GM19463 (cell line): ENCODE data around the gene CIAO3.

Experiments used
- ATAC-seq: cut with Tn5 transposase; IDR thresholded peaks from one replicate; pipeline ENCODE4 v1.9.1; 2021; ENCODE audit warnings: mild to moderate bottlenecking, moderate library complexity; ENCODE audit not compliant: unreplicated experiment

CIAO3 gene

DNA sequence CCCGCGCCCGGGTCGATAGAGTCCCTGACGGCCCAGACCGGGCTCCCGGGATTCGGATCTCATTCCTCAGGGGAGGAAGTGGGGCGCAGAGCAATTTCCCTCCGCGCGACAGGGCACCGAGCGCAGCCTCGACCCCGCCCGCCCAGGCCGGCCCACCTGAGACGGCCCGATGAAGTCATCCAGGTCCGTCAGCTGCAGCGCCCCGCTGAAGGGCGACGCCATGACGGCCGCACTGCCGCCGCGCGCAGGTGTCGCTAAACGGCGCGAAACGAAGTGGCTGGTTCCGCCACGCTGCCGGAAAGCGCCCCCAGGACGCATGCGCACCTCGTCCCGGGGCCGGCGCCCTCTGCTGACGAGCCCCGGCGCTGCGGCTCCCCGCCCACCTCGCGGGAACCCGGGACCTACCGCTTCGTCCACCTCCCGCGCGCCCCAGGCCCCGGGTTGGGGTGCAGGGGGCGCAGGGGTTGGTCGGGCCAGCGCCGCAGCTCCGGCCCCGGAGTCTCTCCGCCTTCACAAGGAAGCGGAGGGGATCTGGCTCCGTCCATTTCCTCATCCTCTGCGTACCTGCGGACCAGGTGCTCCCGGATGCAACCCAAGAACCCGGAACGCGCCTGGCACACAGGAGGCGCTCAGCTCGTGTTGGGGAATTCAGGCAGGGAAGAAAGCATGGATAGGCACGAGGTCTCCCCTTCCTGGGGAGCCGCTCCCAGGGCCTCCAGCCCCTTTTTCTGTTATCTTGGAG lies at the start of gene CIAO3:
TSS of gene CIAO3 (minus strand) at position 234 of the 742 bp plus-strand sequence. CDS start at position 222, 12 bp downstream.
- ATAC-seq: peak; percentile 78

DNA sequence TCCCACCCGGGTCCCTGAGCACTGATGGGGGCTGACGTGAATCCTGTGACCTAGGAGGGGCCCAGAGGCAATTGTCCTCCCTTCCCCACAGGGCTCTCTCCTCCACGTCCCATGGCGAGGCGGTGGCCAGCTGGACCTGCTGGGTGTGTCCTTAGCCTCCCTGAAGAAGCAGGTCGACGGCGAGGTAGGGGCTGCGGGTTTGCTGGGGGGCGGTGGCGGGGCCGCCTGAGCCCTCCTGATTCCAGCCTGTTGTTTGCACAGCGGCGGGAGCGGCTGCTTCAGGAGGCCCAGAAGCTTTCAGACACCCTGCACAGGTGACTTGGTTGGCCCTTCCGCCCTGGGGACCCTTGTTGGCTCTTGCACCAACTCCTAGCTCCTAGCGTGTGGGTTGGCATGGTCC lies 49.3 kb upstream of the CIAO3 start:
- no peak for ATAC-seq

DNA sequence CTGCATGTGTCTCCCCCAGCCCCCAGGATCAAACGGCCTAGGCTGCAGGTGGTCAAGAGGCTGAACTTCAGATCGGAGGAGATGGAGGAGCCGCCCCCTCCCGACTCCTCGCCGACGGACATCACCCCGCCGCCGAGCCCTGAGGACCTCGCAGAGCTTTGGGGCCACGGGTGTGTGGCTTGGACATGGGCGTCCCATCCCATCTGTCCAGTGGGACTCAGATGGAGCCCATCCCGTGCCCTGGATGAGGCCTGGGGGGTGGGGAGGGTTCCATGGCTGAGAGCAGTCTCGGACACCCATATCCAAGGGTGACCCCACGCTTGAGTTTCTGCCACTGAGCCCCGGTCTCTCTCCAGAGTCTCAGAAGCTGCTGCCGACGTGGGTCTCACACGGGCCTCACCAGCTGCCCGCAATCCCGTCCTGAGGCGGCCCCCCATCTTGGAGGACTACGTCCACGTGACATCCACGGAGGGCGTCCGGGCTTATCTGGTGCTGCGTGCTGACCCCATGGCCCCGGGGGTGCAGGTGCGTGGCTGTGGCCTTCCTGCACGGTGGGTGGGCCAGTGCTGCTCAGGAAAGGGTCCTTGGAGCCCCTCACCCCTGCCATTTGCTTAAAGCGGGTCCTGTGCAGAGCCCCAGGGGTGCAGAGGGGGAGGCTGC lies 48.5 kb upstream of the CIAO3 start:
- no peak for ATAC-seq

DNA sequence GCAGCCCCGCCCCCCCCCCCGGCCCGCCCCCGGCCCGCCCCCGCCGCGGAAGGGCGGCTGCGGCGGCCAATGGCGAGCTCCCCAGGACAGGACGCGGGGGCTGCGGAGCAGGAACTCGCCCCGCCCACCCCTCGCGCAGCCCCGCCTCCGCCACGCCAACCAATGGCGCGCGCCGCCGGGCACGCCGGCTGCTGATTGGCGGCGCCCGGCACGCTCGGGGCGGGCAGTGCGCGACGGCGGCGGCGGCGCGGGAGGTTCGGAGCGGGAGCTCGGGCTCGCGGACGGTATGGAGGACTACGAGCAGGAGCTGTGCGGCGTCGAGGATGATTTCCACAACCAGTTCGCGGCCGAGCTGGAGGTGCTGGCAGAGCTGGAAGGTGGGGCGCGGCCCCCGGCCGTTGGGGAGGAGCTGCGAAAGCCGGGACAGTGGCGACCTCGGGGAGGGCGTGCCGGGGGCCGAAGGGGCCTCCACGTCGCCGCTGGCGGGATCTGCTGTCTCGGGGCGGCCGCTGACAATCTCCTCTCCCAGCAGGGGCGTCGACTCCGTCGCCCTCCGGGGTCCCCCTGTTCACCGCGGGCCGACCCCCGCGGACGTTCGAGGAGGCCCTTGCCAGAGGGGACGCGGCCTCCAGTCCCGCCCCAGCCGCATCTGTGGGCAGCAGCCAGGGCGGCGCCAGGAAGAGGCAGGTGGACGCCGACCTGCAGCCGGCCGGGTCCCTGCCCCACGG lies 47.8 kb upstream of the CIAO3 start, which contains the start of gene CHTF18:
TSS of gene CHTF18 (plus strand) at position 222 of the 728 bp plus-strand sequence. CDS start at position 287, 65 bp downstream.
- peak; percentile 82 for ATAC-seq

DNA sequence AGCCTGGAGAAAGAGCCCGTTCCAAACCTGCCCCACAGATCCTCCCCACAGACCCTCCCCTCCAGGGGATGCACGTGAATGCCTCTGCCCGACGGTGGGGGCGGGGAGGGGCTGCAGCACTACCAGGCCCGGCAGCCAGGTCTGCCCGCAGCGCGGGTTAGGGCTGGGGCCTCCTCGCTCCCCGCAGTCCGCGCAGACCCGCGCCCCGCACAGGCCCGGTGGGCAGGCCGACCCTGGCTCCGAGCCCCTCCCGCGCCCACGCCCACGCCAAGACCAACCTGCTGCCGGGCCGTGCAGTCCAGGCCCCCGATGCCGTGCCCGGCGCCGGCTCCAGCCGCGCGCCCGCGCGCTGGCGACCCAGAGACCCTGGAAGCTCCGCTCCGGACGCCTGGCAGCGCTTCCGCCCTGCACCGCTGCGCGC lies 47.2 kb upstream of the CIAO3 start, which contains the start of gene RPUSD1:
TSS of gene RPUSD1 (minus strand) at position 404 of the 421 bp plus-strand sequence. CDS start 644 bp downstream, outside the sequence.
- no peak for ATAC-seq

DNA sequence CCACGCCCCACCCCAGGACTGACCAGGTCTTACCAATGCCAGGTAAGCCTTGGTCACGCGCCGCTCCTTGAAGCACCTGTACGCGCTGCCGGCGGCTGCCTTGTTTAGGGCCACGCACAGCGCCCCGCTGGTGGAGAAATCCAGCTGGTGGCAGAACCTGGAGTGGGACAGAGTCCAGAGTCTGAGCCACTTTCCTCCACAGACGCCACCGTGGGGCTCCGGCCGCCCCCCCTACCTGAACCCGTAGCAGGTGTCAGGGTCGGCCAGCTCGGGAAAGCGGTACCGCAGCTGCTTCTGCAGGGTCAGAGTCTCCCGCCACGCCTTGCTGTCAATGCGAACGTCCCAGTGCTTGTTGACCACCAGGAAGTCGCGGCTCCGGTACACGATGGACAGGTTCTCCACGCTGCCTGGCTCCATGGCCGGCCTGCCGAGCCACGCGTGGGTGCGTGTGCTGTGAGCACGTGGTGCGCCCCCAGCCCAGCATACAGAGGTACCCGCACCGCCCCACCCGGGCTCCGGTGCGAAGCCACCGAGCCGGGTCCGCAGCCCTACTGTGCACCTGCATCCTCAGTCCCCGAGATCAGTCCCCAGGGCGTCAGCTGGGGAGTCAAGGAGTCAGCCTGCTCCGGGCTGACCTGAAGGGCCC lies 46.6 kb upstream of the CIAO3 start:
- ATAC-seq: no peak

DNA sequence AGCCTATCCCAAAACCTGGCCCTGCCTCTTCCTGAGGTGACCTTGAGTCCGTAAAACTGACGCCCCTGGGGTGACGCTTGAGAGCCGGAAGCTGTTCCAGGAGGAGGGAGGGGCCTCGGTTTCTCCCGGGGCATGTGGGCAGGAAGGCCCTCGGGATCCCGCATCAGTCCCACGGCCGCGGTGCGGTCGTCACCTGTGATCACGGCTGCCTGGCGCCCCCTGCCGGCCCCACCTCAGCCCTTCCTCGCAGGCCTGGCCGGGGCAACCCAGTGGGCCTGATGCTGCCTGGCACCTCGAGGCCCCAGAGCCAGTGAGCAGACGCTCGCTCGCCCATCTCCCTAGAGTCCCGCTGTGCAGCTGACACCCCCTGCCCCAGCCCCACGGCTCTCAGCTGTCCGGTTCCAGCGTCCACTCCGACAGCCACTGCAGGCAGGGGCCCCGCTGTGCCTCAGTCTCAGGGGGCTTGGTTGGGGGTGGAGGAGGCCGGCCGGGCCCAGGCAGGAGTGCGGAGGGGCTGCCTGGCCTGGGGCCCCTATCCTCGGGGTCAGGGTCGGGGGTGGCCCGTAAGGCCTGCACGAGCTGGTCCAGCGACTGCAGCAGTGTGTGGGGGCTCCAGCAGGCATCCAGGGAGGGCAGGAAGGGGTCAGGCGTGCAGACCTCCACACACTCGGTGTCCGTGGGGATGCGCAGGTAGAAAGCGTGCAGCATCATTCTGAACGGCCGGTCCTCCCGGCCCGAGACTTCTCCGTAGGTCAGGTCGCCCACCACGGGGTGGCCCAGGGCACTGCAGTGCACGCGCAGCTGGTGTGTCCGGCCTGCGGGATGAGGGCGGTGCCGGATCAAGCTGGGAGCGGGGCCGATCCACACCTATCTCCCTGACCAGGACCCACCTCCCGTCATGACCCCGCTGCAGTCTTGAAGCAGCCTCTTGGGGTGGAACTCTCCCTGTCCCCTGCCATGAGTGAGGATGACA lies 45.1 kb upstream of the CIAO3 start:
- no peak for ATAC-seq

DNA sequence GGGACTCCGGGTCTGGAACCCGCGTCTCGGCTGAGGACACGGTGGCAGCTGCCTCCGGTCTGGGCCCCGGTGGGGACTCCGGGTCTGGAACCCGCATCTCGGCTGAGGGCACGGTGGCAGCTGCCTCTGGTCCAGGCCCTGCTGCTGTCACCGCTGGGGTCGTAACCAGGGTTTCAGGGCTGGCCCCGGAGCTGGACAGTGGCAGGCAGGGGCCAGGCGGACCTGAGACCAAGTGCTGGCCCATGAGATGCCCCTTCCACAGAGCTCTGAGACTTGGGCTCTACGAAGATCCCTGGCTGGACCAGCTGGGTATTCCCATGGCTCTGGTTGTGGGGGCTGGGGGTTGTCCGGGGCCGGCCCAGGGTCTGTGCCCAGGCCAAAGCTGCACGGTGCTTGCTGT lies 43.6 kb upstream of the CIAO3 start:
- ATAC-seq: no peak

DNA sequence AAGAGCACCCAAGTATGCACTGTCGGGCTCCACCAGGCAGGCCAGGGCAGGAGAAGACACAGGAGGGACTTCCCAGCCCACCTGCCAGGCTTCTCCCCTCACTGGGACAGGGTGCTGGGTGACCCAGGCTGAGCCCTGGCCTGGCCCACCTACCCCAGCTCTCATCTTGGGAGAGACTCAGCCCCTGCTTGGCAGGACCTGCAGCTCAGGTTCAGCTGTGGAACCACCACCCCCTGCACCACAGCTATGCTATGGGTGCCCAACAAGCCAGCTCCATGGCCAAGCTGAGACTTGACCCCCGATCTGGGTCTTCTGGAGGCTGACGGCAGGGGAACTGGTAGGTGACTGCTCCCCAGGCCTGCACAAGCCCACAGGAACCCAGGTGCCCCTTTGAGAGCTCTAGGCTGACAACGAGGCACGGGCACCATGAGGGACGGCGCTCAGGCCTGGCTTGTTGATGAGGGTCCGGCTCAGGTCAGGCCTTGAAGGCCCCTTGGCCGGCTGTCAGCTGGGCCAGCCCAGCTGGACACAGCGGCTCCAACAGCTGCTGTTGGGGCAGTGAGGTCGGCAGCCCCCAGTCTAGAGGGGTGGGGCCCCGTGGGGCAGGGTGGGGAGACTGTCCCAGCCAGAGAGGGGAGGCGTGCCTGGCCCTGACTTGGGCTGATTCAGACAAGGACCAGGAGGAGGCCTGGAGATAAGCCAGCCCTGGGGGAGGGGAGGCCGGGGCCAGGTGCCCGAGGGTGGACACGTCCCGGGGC lies 42.8 kb upstream of the CIAO3 start:
- ATAC-seq: no peak

DNA sequence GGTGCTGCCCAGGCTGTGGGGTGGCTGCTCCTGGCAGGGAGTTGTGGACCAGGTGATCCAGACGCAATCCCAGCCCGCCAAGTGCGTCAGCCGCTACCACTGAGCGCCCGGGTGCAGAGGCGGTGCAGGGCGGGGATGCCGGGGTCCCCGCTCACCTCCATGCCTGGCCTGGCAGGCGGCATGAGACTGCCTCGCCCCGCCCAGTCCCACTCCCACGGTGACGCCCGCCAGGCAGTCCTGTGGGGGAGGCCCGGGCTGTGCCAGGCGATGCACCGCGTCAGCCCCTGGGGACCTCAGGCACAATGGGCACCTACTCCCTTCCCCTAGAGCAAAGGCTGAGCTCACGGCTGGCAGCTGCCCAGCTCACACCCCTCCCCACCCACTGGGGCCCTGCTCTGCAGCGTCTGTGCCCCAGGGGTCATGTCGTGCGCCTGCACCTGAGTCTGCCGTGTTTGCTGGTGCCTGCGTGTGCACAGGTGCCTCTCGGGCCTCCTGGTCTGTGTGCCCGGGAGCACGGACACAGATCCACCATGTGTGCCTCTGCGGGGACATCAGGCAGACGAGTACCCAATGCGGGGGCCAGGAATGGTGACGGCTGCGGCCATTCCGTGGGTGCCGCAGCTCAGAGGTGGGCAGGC lies 42.1 kb upstream of the CIAO3 start:
- ATAC-seq: no peak

DNA sequence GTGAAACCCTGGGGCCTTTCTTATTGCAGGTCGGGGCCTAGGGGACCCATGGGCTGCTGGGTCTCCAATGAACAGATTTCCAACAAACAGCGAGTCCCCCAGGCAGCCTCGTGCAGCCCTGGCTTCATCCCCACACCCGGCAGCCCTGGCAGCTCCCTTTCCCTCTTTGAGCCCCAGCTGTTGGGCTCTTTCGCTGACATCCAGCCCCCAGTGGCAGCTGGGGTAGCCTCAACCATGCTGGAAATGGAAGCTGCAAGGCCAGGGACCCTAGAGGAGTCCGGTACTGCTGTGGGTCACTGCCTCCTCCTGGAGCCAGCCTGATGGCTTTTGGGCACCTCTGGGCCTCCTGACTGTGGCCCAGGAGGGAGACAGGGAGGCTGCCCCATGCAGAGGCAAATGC lies 41.5 kb upstream of the CIAO3 start:
- no peak for ATAC-seq

DNA sequence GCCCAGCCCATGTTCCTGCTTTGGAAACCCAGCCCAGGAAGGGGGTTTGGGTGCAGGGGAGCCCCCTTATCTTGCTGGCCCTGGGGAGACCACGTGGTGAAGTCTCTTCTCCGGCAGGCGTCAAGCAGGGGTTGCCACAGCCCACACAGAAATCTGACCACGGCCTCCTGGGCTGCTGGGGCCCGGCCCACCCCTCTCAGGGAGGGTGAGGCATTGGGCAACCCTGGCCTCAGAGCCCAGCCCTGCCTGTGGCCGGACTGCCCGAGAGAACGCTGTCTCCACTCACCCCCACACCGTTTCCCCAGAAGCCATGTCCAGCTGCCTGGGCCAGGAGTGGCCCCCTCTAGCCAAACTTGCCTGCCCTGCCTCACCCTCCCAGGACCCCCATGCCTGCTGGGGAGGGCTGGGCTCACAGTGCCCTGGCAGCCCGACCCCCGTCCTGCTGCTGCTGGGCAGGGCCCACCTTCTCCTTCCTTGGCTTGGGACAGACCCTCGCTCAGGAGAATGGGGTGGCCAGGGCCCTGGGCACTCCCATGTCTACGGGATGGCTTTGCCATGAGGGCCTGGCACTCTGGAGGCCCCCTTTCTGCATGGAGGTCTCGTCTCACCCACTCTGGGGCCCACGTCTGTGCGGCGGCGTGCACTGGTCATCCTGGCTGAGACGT lies 40.7 kb upstream of the CIAO3 start:
- no peak for ATAC-seq

DNA sequence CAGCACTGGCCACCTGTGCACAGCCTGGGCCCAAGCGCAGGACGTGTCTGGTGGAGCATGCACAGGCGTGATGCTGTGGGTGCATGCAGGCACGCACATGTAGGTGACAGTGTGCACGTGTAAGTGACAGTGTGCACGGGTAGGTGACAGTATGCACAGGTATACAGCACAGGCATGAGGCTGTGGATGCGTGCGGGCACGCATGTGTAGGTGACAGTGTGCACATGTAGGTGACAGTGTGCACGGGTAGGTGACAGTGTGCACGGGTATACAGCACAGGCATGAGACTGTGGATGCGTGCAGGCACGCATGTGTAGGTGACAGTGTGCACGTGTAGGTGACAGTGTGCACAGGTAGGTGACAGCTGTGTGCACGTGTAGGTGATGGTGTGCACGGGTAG lies 39.5 kb upstream of the CIAO3 start:
- no peak for ATAC-seq

DNA sequence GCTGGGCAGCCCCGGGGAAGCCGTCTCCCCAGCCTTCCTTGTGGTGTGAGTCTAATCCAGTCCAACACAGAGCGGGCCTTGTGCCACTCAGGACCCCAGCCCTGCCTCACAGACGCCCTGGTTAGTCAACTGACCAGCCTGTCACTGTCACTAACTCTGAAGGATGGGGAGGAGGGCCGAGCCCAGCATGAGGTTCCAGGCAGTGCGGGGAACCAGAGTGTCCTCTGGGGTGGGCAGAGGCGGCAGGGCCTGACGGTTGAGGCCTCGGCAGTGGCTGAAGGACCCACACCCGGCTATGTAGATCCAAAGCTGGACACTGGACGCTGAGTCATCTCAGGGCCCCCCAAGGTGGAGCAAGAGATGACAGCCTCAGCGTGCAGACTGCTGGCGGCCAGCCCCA lies 38.8 kb upstream of the CIAO3 start:
- no peak for ATAC-seq

DNA sequence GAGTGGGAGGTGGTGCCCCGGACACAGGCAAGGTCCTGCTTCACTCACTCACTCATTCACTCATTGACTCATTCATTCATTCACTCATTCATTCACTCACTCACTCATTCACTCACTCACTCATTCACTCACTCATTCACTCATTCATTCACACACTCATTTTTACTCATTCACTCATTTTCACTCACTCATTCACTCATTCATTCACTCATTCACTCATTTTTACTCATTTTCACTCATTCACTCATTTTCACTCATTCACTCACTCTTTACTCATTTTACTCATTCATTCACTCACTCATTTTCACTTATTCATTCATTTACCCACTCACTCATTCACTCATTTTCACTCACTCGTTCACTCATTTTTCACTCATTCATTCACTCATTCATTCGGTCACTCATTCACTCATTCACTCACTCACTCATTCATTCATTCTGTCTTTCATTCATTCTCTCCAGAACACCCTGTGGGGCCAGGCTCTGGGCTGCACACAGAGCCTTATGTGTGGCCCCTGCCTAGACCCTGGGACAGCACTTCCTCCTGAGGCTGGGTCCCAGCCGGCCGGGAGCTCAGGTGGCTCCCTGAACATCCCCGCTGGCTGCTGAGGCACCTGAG lies 38.2 kb upstream of the CIAO3 start:
- no peak for ATAC-seq

DNA sequence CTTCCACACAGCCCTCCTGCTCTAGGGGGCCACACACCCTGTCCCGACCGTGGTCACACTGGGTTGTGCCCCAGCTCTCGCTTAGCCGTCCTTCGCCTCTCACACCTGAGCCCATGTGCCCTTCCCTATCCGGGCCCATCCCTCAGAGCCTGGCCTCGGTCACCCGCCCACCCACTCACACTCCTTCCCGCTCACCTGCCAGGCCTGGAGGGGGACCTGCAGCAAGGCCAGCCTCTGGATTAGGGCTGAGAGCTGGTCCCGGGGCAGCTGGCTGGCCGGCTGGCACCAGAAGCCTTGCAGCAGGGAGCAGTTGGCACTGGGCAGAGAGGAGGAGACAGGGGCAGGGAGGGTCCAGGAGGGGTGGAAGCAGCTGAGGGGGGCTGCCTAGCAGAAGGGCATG lies 37.6 kb upstream of the CIAO3 start:
- ATAC-seq: no peak

DNA sequence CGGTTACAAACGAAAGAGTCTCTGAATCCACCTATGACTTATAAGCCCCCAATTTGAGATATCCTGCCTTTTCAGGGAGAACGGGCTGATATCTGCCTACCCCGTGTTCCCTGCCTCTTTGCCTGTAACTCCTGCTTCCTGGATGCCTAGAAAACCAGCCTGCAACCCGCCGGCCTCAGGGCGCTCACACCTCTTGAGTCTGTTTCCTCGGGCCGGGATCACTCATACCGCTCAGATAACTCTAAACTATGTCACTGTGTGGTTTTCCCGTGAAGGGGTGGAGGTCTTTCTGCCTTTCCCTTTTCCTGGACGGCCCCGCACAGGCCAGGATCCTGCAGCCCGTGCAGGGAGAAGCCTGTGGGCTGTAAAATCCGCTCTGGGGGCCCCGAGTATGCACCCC lies 37.0 kb upstream of the CIAO3 start:
- ATAC-seq: no peak

DNA sequence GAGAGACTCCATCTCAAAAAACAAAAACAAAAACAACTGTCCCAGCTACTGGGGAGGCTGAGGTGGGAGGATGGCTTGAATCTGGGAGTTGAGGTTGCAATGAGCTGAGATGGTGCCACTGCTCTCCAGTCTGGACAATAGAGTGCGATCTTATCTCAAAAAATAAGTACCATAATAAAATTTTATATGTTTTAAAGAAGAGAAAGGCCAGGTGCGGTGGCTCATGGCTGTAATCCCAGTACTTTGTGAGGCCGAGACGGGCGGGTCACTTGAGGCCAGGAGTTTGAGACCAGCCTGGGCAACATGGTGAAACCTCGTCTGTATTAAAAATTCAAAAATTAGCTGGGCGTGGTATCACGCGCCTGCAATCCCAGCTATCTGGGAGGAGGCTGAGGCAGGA lies 36.0 kb upstream of the CIAO3 start:
- ATAC-seq: no peak
